Measurements from ENCODE around the gene GLB1L2.
A peak's percentile ranks its signal among the peaks of the same experiment; 100 is the strongest.

Gene GLB1L2

GRCh38 chr11:134349802-134350355 is 18.1 kb downstream of the GLB1L2 start:
- no peak for DNase-seq

GRCh38 chr11:134350381-134350780 is 18.6 kb downstream of the GLB1L2 start:
- no peak for DNase-seq

GRCh38 chr11:134352111-134352510 is 20.3 kb downstream of the GLB1L2 start:
- DNase-seq: no peak

GRCh38 chr11:134355136-134355535 is 23.3 kb downstream of the GLB1L2 start:
- DNase-seq: no peak

- DNase-seq: no peak
Measured at GRCh38 chr11:134355656-134356055, 23.9 kb downstream of the GLB1L2 start.

- no peak for DNase-seq
Measured at GRCh38 chr11:134356656-134357544, 25.1 kb downstream of the GLB1L2 start.

- DNase-seq: no peak
Measured at GRCh38 chr11:134357545-134357839, 25.7 kb downstream of the GLB1L2 start.

GRCh38 chr11:134358165-134358855 is 26.5 kb downstream of the GLB1L2 start:
- no peak for DNase-seq

GRCh38 chr11:134358856-134359490 is 27.2 kb downstream of the GLB1L2 start:
- DNase-seq: no peak

- DNase-seq: no peak
Measured at GRCh38 chr11:134359646-134360045, 27.9 kb downstream of the GLB1L2 start.

GRCh38 chr11:134360050-134360835 is 28.5 kb downstream of the GLB1L2 start:
- peak; percentile 91 for DNase-seq

- DNase-seq: no peak
Measured at GRCh38 chr11:134361661-134362060, 29.9 kb downstream of the GLB1L2 start.

GRCh38 chr11:134362192-134362901 is 30.6 kb downstream of the GLB1L2 start:
- no peak for DNase-seq

- no peak for DNase-seq
Measured at GRCh38 chr11:134363161-134363560, 31.4 kb downstream of the GLB1L2 start.

GRCh38 chr11:134363592-134363991 is 31.8 kb downstream of the GLB1L2 start:
- DNase-seq: no peak

- no peak for DNase-seq
Measured at GRCh38 chr11:134364261-134364660, 32.5 kb downstream of the GLB1L2 start.

- DNase-seq: no peak
Measured at GRCh38 chr11:134365011-134365925, 33.5 kb downstream of the GLB1L2 start.

GRCh38 chr11:134366254-134366653 is 34.5 kb downstream of the GLB1L2 start:
- DNase-seq: no peak

- no peak for DNase-seq
Measured at GRCh38 chr11:134367781-134368180, 36.0 kb downstream of the GLB1L2 start.

GRCh38 chr11:134369656-134370525 is 38.1 kb downstream of the GLB1L2 start:
- no peak for DNase-seq

All from NCI-H2107 (cell line).